GM12875 (cell line): ENCODE results near the gene UNC13C.

ENCODE experiments used
- H3K4me3 ChIP-seq: one replicate; pipeline ENCODE4 v1.5.1; 2011; ENCODE audit warnings: low read depth, low read length, control low read depth
- CTCF ChIP-seq: IDR thresholded peaks from 2 replicates; pipeline ENCODE4 v1.5.1; 2011; ENCODE audit warnings: low read depth, mild to moderate bottlenecking, control low read depth, inconsistent platforms, low read length, moderate library complexity, borderline replicate concordance; ENCODE audit not compliant: insufficient read depth

The UNC13C gene

DNA sequence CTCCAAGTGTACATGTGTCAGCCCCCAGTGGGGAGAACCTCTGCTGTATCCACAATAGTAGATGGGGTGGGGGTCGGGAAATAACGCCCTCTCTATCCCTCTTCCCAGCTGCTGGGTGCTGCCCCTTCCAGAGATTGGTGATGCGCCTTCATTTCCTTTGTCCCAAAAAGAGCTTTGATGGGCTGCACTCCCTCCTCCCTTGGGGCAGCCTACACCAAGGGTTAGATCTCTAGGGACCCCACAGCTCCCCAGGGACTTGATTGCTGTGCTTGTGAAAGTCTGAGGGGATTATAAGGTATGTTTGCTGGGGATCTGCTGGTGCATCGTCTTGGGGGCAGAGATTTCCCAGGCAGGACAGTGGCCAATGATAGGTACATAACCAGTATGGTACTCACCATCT lies 105.3 kb downstream of the UNC13C start:
- H3K4me3 ChIP-seq = no peak overlapping the region
- TF ChIP-seq CTCF = no peak

- TF ChIP-seq CTCF = no peak
- no peak overlapping the region for H3K4me3 ChIP-seq
Observed at GRCh38 chr15:54083991-54084390, 105.8 kb downstream of the UNC13C start.

DNA sequence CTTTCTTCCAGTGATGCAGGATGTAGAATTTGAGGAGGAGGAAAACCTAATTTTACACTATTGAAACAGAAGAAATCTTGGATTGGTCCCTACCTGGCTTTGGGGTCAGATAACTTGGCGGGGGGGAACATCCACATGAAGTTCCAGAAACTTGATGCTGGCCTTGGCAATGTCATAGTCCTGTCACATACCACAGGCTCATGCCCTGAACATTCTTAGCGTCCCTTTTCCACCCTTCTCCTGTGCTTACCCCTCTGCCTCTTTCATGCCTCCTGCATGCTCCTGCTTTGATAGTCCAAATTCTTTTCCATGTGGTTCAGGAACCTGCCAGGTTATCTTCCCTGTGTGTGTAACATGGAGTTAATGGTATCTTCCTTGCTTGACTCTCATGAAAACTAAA lies 110.6 kb downstream of the UNC13C start:
- H3K4me3 ChIP-seq = no peak overlapping the region
- TF ChIP-seq CTCF = no peak

DNA sequence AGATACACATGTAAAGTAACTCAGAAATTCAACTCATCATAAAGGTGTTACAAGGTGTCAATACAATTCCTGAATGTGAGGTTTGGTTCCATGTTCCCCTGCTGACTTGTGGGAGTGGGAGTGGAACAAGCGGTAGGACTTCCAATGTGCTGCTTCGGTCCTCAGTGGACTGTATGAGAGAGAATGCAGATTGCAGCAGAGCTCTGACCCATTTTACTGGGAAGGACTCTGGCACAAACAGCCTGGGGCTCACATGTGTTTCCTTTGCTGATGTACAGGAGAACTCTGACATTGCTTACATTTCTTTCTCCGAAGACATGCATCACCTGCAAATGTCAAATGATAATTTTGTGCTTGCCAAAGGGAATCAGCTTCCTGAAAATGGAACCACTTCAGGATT lies 111.5 kb downstream of the UNC13C start:
- no peak overlapping the region for H3K4me3 ChIP-seq
- no peak for TF ChIP-seq CTCF

- TF ChIP-seq CTCF = no peak
- no peak overlapping the region for H3K4me3 ChIP-seq
Observed at GRCh38 chr15:54091651-54092050, 113.4 kb downstream of the UNC13C start.

DNA sequence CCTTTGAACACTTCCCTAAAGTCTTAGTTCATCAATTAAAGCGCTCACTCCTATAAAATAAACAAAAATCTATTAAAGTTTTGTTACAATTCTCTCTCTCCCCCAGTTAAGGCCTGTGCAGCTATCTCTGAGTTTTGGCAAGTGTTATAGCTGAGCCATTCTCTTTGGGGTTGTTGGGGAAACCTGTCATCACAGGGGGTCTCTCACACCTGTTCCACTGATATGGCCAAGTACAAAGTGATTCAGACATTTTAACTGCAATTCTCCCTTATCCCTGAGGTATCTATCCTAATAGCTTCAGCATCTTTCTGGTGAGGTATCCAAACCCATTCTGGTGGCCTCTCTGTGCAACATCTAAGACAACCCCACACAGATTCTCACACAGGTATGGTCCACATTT lies 116.4 kb downstream of the UNC13C start:
- H3K4me3 ChIP-seq = no peak overlapping the region
- TF ChIP-seq CTCF = no peak

DNA sequence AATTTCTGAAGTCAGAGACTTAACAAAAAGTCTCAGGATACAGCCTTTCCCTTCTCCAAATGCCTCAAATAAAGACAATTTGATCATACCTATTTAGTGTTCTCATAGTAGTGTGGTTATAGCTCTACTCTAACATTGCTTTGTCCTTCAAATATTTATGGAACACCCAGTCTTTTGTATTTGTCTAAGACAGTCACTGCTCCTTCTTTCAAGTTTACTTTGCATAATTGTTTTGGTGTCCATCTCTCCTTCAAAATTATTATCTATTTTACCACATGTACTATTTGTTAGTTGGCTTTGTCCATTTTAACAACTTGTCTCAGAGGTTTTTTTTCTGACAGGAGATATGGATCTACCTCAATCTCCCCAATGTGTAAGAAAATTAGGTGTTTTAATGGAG lies 118.8 kb downstream of the UNC13C start:
- TF ChIP-seq CTCF = no peak
- H3K4me3 ChIP-seq = no peak overlapping the region
